Esophagus muscularis mucosa (tissue), 3 donors: Measurements from ENCODE around the gene TSPO.

Source experiments
- CTCF ChIP-seq, 3 experiments: fragments of 200-600 bp in 2 of 3; fragments of 450-650 bp in 1 of 3; sonication (generic) in 2 of 3; IDR thresholded peaks; one replicate each; pipeline ENCODE4 v1.5.1; 2017 to 2019; ENCODE audit warnings: antibody characterized with exemption in 3 of 3, mild to moderate bottlenecking in 2 of 3, moderate library complexity in 1 of 3
- POLR2A ChIP-seq: fragments of 450-650 bp; IDR thresholded peaks from one replicate; pipeline ENCODE4 v1.6.1; 2017; ENCODE audit warnings: antibody characterized with exemption, moderate library complexity, mild to moderate bottlenecking, low read depth

DNA sequence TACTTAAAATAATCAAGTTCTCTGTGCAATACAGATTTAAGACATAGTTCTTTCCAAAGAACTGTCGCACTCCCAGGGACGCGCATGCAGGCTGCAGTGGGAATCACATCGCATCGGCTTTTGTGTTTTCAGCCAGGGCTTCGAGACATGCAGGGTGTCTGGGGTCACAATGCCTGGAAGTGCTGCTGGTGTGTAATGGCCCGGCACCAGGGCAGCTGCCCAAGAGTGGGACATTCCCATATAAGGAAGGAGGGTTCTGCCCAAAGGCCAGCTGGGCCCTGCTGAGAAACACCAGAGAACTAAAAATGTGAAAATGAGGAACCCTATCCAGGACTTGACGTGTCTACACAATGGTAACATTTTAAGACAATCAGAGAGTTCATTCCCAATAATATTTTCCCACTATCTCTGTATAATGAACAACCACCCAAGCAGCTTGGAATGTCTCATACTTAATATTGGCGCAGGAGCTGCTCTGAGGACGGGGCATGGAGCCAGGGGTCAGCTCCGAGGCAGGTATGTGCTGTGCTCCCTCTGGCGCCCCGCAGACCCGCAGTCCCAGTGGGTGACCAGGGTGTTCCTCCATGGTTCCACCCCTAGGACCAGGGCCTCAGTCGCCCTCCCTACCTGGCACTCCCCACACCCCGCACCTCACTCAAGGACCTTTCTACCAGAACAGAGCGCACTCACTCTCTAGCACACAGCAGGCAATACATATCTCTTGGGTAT lies 19.4 kb upstream of the TSPO start:
- TF ChIP-seq CTCF (IDR thresholded peaks at IDR 0.05) (no peak), POLR2A (no peak)
